GM12801 (cell line): ENCODE data around the gene WDFY2.
A peak's percentile ranks its signal among the peaks of the same experiment; 100 is the strongest.

Source experiments
- CTCF ChIP-seq: IDR thresholded peaks from one replicate; pipeline ENCODE4 v1.5.1; 2011; ENCODE audit warnings: control low read depth; ENCODE audit not compliant: insufficient read length; ENCODE audit errors: extremely low read depth

Gene WDFY2

GRCh38 chr13:51811920-51812451 lies 227.7 kb downstream of the WDFY2 start:
- TF ChIP-seq CTCF: no peak

- TF ChIP-seq CTCF: no peak
These were observed 229.8 kb downstream of the WDFY2 start for GRCh38 chr13:51814071-51814470.

GRCh38 chr13:51814825-51815650 lies 230.8 kb downstream of the WDFY2 start:
- TF ChIP-seq CTCF: peak; percentile 91

GRCh38 chr13:51815848-51816247 lies 231.6 kb downstream of the WDFY2 start:
- no peak for TF ChIP-seq CTCF

GRCh38 chr13:51816604-51817249 lies 232.5 kb downstream of the WDFY2 start:
- no peak for TF ChIP-seq CTCF
